Suppressor macrophage (primary cell): ENCODE data around the gene CPSF7.
"Not testable (repeated sequence)": the region's sequence is repeated elsewhere in the genome, so short reads cannot be mapped to it uniquely, and the experiment has no call there.

Source experiments
- DNase-seq, 4 experiments: peaks; one replicate each; pipeline ENCODE4 v3.0.0-alpha.2; 2020 to 2022
- total RNA-seq, 17 experiments: gene quantifications; one replicate each; lab custom pipeline; 2026; ENCODE audit warnings: mixed read lengths in 6 of 17, inconsistent platforms in 3 of 17; lab: John Stamatoyannopoulos, UW

Gene CPSF7, protein sequence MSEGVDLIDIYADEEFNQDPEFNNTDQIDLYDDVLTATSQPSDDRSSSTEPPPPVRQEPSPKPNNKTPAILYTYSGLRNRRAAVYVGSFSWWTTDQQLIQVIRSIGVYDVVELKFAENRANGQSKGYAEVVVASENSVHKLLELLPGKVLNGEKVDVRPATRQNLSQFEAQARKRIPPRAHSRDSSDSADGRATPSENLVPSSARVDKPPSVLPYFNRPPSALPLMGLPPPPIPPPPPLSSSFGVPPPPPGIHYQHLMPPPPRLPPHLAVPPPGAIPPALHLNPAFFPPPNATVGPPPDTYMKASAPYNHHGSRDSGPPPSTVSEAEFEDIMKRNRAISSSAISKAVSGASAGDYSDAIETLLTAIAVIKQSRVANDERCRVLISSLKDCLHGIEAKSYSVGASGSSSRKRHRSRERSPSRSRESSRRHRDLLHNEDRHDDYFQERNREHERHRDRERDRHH
- total RNA-seq: 26.5 to 76.1 (median 51.8) reads per million in 17 experiments

DNA sequence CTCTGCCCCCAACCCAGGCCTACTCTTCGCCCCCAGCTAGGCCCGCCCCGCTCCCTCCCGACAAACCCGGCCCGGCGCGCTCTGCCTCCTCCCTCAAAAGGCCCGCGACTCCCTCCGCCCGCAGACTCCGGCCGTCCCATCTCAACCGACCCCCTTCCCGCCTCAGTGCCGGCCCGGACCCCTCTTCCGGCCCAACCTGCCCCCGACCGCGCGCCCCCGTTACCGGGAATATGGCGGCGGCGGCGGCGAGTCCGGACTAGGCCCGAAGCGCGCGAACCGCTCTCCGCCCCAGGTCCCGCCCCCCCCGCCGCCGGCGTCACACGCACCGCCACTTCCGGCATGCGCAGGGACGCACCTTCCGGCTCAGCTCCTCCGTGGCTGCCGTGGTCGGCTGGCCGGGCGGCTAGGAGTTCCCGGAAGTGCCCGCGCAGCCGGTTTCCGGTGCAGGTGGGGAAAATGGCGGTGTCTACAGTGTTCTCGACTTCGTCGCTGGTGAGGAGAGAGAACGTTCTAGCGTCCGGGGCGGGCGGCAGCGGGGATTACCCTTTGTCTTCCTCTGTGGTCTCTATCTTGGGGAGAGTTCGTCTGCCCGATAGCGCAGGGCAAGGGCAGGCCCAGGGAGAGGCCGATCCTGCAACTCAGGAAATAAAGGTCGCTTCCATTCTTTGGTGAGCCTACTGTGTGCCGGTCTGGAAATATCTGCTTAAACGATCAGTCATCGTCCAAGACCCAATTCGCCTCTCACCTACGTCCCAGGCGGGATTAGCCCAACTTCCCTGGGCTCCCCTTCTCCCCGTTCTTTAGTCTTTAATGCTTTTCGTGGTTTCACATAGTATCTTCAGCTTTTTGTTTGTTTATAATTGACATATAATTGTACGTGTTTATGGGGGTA is at the start of gene CPSF7, which contains the start of gene SDHAF2:
Gene CPSF7, minus strand, starts transcription at position 285 of the 892 bp plus-strand sequence. CDS start 740 bp downstream, outside the sequence.
Gene SDHAF2, plus strand, starts transcription at position 434 of the 892 bp plus-strand sequence. Its CDS starts 23 bp downstream, at position 457.
- DNase-seq: peak; percentile 98 to 99 (median 98)

DNA sequence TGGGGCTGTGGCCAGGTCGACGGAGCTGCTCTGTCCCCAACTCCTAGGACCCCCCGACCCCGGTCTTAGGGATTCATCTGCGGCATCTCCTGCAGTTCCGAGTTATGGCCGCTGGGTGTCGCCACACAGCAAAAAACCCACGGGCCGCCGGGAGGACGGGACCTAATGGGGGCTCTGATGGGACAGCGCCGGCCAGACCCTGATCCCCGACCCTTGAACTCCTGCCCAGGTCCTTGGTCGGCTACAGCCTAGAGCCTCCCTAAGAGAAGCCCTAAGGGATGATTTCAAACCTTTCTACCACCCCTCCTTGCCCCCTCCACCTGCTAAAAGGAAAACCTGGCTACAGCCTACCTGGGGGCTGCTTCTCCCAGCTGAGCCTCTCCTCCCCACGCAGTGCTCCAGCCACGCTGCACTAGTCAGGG is 48.0 kb upstream of the CPSF7 start:
- peak; percentile 31 to 62 (median 54) for DNase-seq

- DNase-seq: no peak
Measured at GRCh38 chr11:61477126-61477525, 47.4 kb upstream of the CPSF7 start.

GRCh38 chr11:61476371-61476770 is 46.6 kb upstream of the CPSF7 start:
- peak; percentile 43 to 65 (median 60) for DNase-seq

GRCh38 chr11:61475433-61475832 is 45.7 kb upstream of the CPSF7 start:
- no peak for DNase-seq

DNA sequence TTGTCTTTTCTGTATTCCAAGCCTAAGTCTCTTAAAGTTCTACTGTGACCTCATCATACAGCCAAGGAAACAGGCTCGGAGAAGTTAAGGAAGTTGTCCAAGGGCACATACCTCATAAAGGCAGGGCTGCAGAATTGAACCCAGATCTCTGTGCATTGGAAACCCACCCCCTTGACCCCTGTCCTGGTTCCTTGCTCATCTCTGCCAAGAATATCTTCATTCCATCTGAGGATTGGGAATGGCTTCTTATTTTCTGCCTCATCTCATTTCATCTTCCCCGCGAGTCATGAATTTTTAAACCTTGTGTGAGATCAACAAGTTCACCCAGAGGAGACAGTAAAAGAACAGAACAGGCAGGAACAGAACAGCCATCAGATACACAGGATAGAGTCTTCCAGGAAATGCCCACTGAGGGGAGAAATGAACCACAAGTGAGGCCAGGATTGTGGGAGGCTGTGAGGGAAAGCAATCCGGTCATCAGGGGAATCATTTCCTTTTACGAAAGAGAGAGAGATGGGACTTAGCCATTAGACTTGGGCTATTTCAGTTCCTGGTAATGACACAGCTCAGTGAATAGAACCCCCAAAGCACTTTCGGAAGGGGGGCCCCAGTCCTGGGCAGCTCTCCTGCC is 44.4 kb upstream of the CPSF7 start:
- DNase-seq: no peak

GRCh38 chr11:61473370-61474012 is 43.7 kb upstream of the CPSF7 start:
- peak in 1 of 4 experiments; percentile 21 for DNase-seq

DNA sequence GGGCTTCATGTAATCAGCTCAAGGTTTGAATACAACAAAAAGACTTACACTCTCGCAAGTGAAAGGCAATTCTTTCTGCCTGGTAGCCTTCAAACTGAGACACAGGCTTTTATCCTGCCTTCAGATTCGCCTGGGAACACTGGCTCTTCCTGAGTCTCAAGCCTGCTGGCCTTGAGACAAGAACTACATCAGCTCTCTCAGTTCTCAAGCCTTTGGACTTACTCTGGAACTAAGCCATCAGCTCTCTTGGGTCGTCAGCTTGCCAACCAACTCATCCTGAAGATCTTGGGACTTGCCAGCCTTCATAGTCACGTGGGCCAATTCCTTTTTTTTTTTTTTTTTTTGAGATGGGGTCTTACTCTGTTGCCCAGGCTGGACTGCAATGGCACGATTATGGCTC is 43.1 kb upstream of the CPSF7 start:
- DNase-seq: no peak

GRCh38 chr11:61472282-61472681 is 42.5 kb upstream of the CPSF7 start:
- DNase-seq: no peak

- no peak for DNase-seq
Measured at GRCh38 chr11:61468002-61468401, 38.2 kb upstream of the CPSF7 start.

- DNase-seq: not testable (repeated sequence)
Measured at GRCh38 chr11:61467602-61468001, 37.8 kb upstream of the CPSF7 start.

DNA sequence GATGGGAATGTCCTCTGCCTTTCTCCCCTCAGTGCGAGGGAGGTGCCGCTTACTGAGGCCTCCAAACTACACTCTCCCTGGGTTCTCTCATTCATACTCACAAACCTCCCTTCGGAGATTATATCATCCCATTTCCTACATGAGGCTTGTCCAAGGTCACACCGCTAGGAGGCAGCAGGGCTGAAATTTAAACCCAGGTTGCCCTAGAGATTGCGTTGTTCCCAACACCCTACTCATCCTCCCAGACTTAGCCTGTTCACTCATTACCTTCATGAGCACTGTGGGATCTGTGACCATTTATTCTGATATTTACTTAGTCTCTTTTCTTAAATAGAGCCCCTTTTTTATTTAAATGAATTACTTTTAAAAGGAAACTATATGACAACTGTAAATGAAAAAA is 31.2 kb upstream of the CPSF7 start:
- DNase-seq: no peak

- no peak for DNase-seq
Measured at GRCh38 chr11:61460474-61460881, 30.7 kb upstream of the CPSF7 start.

- DNase-seq: no peak
Measured at GRCh38 chr11:61454520-61454919, 24.7 kb upstream of the CPSF7 start.

DNA sequence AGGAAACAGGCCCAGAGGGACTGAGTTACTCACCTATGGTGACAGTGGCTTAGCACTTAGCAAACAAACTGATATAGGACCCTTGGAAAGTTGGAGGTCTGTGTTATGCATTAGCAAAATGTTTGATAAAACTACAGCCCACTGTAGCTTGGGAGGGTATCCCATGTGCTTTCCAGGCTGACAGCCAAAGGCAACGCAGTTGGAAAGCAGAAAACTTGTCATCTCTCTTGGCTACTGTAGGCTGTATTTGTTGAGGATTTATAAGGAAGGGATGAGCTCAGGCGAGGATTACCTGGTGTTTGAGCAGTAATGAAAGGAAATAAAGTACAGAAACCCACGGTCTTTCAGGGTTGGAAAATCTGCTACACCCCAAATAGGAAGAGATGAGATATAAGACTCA is 23.9 kb upstream of the CPSF7 start:
- no peak for DNase-seq

- no peak for DNase-seq
Measured at GRCh38 chr11:61452825-61453224, 23.1 kb upstream of the CPSF7 start.

GRCh38 chr11:61448552-61448927 is 18.8 kb upstream of the CPSF7 start:
- DNase-seq: no peak

GRCh38 chr11:61447601-61448551 is 18.1 kb upstream of the CPSF7 start:
- DNase-seq: no peak

DNA sequence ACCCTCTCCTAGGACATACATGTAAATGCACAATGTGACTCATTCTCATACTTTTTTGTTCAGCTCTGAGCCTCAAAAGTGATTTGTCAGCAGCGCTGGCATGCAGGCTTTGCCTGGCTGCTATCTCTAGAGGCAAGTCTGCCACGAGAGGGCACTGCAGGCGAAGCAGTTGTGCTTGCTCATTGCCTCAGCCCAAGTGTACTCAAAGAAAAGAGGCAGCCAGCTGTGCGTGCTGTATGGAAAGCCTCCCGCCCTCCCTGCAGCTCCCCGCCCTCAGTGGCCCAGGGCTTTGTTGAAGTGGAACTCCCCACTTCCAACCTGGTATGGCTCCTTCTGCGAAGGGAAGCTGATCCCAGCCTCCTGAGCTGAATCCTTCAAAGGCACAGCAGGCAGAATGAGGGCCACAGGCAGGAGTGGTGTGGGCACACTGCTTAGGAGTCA is 16.5 kb upstream of the CPSF7 start:
- peak; percentile 93 to 95 (median 94) for DNase-seq

GRCh38 chr11:61445516-61445915 is 15.7 kb upstream of the CPSF7 start:
- no peak for DNase-seq

DNA sequence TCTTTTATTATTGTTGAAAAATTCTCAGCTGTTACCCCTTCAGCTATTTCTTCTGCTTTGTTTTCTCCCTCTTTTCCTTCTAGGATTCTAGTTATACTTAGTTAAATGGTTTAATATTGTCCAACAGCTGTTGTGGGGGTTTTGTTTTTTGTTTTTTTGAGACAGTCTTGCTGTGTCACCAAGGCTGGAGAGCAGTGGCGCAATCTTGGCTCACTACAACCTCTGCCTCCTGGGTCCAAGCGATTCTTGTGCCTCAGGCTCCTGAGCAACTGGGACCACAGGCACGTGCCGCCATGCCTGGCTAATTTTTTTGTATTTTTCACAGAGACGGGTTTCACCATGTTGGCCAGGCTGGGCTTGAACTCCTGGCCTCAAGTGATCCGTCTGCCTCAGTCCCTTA is 12.8 kb upstream of the CPSF7 start:
- DNase-seq: no peak
